HG03064 (cell line): ENCODE data around the gene MAN1C1.
"Not testable (repeated sequence)": the region's sequence is repeated elsewhere in the genome, so short reads cannot be mapped to it uniquely, and the experiment has no call there.

ENCODE experiments used
- ATAC-seq: cut with Tn5 transposase; IDR thresholded peaks from one replicate; pipeline ENCODE4 v1.9.1; 2021; ENCODE audit warnings: low read depth; ENCODE audit not compliant: unreplicated experiment

Gene MAN1C1

GRCh38 chr1:25653558-25653957 lies 37.0 kb downstream of the MAN1C1 start:
- no peak for ATAC-seq

- ATAC-seq = no peak
Measured at GRCh38 chr1:25654109-25654660, 37.6 kb downstream of the MAN1C1 start.

DNA sequence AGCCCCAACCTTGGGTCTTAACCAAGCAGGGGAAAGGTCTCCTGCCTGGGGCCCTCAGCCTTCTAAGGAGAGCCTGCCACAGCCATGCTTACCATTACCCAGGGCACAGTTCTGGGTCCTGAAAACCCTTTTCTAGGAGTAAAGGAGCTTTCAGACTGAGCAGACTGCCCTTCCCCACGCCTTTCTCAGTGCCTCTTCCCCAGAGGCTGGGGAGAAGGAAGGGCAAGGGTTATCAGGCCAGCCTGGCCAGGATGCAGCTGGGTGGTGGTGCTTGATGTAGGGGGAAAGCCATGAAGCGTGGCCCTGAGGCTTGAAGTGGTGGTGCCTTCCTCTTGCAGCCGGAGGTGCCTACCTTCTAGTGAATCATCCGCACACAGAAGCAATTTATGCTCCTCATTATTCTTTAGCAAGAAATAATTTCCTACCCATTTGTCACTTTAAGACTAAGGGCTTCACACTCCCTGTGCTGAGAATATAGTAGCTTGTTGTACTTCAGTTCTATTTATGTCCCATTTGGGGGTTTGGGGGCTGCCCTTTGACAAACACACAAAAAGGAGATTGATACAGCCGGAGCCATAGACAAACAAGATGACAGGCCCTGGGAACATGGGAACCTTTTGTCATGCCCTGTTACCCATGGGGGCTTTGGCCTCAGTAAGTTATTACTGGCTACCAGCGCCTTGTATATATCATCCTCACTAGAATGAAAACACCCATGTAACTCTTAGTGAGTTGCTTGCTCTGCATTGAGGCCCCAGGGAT lies 40.7 kb downstream of the MAN1C1 start:
- no peak for ATAC-seq

DNA sequence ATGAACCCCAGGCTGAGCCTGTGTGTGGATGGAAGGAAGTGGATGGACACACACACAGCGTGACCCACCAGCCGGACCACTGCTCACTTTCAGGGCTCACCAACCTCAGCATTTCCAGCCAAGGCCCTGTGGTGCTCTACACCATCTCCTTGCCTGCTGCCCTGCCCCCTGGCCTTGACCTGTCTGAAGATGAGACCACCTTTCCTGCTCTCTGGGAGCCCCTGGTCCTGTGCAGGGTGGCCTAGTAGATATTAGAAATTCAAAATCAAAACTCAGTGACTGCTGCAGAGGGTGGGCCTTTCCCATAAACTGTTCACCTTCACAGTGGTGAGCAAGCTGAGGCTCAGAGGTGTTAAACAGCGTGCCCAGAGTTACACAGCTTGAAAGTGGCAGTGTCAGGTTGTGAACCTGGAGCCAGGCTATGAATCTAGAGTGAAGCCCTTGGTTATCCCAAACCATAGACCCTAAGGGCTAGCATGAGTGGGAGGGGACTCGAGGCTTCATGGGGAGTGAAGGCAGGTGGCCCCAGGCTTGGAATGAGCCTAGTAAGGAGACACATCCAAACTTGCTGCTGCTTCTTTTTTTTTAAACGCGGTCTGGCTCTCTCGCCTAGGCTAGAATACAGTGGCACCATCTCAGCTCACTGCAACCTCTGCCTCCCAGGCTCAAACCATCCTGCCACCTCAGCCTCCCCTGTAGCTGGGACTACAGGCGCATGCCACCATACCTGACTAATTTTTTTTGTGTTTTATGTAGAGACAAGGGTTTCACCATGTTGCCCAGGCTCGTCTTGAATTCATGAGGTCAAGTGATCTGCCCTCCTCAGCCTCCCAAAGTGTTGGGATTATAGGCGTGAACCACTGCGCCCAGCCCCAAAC lies 41.5 kb downstream of the MAN1C1 start:
- ATAC-seq = no peak

DNA sequence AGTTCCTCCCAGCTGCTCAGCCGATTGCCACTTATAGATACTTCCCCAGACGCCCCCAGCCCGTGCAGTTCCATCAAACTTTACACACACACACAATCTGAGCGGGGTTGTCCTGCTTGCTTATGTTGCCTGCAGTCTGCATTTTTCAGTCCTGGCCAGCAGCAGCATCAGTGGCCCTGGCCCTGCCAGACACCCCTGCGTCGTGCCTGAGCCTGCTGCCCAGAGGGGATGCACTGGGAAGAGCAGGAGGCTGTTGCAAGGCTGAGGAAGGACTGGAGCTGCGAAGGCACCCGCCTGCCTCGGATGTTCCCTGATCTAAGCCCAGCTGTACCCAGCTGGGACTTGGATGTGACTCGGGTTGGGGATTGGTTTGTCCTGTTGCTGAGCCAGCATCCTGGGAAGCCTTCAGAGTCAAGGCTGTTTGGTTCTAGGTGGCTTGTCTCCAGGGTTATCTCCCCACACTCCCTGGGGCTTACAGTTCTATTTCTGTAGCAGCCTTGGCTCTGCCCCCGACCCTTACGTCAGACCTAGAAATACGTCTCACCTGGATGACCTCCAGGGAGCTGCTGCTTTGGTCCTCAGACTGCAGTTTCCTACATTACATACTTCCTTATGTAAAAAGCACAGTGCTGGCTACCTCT lies 42.3 kb downstream of the MAN1C1 start:
- no peak for ATAC-seq

DNA sequence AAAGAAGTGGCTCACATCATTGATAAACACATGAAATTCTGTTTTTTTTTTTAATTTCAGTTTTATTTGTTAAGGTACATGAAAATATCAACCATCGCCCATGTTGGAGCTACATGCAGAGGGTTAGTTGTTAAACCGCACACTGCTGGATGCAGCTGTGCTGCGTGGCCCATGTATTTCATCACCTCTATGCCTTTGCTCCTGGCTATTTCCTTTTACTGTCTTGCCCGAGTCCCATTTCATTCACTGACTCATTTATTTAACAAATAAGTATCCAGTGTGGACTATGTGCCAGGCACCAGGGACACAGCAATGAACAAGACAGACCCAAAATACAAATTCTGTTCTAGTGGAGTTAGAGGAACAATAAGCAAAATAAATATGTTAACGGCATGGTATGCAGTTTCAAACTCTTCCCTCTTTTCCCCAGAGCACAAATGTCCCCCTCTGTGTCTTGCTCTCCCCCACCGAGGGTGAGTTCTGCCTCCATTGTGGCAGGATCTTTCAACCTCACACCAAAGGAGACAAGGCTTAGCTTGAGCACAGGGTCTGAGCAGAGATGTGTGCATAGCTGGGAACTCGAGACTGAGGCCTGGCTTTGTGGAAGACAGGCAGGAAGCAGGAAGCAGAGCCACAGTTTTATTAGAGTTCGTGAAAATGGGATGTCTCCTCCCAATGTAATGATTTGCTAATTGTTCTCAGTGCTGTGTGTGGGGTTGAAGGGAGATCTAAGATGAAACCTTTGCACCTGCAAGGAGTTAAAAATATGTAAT lies 44.6 kb downstream of the MAN1C1 start:
- ATAC-seq = no peak

DNA sequence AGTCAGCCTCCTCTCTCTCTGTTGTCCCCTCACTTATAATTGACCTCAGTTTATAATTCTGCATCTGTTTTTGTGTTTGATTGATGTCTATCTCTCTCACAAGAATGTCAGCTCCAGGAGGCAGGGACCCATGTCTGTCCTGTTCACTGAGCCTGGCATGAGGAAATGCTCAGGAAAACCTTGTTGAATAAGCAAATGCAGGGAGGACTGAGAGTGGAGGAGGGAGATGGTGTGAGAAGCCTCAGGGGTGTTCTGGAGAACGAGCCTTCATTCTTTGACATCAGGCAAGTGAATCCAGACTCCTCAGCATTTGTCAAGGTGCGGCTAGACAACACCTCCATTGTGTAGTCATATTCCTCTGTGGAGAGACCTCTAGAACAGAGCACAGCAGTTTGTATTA lies 45.5 kb downstream of the MAN1C1 start:
- no peak for ATAC-seq

GRCh38 chr1:25662959-25663358 lies 46.4 kb downstream of the MAN1C1 start:
- ATAC-seq = not testable (repeated sequence)

GRCh38 chr1:25664357-25665199 lies 48.0 kb downstream of the MAN1C1 start:
- ATAC-seq = no peak

GRCh38 chr1:25666460-25666859 lies 49.9 kb downstream of the MAN1C1 start:
- no peak for ATAC-seq

- no peak for ATAC-seq
Measured at GRCh38 chr1:25668931-25669573, 52.5 kb downstream of the MAN1C1 start.

DNA sequence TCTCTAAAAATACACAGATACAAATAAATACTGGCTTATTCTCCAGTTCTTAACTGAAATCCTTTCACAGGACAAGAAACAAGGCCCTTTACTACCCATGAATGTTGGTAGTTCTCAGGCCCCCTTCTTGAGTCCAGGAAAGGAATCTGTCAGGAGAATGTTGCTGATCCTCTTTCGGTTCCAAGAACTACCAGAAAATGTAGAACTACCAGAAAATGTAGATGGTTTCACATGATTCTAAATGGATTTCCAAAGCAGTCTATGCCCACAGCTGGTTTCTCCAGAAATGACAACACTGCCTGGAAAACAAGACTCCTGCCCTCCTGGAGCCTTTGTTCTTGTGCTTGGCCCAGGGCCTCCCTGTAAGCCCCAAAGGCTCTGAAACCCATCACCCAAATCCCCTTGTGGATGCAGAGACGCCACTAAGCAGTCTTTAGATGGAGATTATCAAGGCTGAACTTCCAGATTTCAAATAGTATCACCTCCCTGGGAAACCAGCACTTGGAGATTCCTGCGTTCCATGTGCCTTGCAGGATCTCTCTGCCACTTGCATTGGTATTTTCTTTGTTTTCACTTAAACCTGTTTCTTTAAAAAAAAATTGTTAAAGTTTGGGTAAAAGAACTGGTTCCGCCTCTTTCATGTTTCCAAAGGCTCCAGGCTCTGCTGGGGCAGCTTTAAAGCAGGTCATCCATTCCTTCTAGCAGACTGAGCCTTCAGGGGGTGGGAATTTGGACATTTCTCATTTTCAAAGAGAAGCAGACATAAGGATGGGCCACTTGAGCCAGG lies 53.4 kb downstream of the MAN1C1 start:
- no peak for ATAC-seq

- ATAC-seq = no peak
Measured at GRCh38 chr1:25671929-25672328, 55.3 kb downstream of the MAN1C1 start.

GRCh38 chr1:25672763-25673409 lies 56.3 kb downstream of the MAN1C1 start:
- no peak for ATAC-seq

GRCh38 chr1:25673456-25673855 lies 56.9 kb downstream of the MAN1C1 start:
- ATAC-seq = no peak

DNA sequence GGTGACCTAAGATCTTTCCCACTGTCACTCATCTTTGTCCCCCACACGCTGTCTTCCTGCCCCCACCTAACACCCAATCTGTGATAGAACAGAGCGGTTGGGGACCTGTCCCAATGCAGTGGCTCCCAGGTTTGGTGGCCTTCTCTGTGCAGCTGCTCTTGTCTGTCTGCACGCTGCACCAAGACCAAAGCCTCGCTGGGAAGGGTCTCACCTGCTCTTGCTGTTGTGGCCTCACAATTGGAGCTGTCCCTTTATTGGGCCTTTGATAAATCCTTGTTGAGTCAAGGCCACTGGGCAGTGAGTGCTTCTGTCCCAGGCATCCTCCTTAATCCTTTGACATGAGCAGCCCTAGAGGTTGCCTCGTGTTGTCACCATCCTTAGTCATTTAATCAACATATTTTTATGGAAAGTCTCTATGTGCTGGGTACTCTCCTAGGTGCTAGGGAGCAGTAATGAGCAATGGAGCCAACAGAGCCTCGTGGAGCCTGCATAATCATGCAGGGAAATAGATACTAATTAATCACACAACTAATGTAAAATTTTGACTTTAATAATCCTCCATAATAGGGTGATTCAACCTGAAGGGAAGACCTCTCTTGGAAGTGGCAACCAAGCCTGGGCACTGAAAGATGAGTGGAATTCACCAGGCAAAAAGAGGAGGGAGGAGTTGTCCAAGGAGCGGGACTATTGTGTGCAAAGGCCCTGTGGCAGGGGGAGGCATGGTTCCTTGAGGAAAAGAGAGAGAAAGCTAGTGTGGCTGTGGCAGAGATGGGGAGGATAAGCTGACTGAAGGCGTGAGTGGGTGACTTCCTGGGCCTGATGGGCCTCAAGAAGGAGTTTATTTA lies 57.6 kb downstream of the MAN1C1 start:
- no peak for ATAC-seq

DNA sequence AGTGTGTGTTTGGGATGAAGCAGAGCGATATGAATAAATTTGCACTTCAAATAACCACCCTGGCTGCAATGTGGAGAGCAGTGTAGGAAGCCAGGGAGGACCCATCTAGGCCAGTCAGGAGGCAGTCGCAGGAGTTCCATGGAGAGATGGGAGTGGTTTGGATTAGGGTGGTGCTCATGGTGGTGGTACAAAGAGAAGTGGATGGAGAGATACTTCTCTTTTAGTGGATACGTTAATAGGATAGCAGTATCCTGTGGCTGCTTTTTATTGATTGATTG lies 58.2 kb downstream of the MAN1C1 start:
- no peak for ATAC-seq
